Small intestine (tissue), 7 donors: Measurements from ENCODE around the gene C3orf49. TPM values are rescaled to one million over a fixed set of nuclear protein-coding genes. Genes with fewer than 3 reads are reported as not detected.

Experiments used
- DNase-seq, 2 donors: peaks; one replicate each; pipeline versions ENCODE4 v3.0.0 to v3.0.0-alpha.2; 2013
- FAIRE-seq: peaks from 2 replicates; lab custom pipeline; 2012; peaks lifted over from hg19 to GRCh38; lab: Jason Lieb, UNC
- H3K27ac ChIP-seq, 3 donors: one replicate each; pipeline ENCODE4 v1.5.1; 2013; ENCODE audit warnings: low read length in 2 of 3, mild to moderate bottlenecking in 2 of 3, control low read depth in 1 of 3, inconsistent platforms in 1 of 3, low read depth in 1 of 3, moderate library complexity in 1 of 3
- H3K27me3 ChIP-seq, 3 donors: one replicate each; pipeline ENCODE4 v1.6.1; 2013; ENCODE audit warnings: low read length in 3 of 3, inconsistent platforms in 1 of 3; ENCODE audit not compliant: control insufficient read depth in 3 of 3, insufficient read depth in 3 of 3
- H3K36me3 ChIP-seq, 3 donors: one replicate each; pipeline ENCODE4 v1.6.1; 2013; ENCODE audit warnings: low read length in 3 of 3, inconsistent platforms in 1 of 3, low read depth in 1 of 3, mild to moderate bottlenecking in 1 of 3, moderate library complexity in 1 of 3; ENCODE audit not compliant: control insufficient read depth in 3 of 3, insufficient read depth in 2 of 3
- H3K4me1 ChIP-seq, 3 donors: one replicate each; pipeline ENCODE4 v1.6.1; 2013; ENCODE audit warnings: low read length in 2 of 3, inconsistent platforms in 1 of 3, low read depth in 1 of 3, mild to moderate bottlenecking in 1 of 3, moderate library complexity in 1 of 3; ENCODE audit not compliant: control insufficient read depth in 3 of 3, insufficient read depth in 2 of 3
- H3K4me3 ChIP-seq, 3 donors: one replicate each; pipeline ENCODE4 v1.5.1; 2013; ENCODE audit warnings: low read length in 3 of 3, control low read depth in 1 of 3, inconsistent platforms in 1 of 3, low read depth in 1 of 3, mild to moderate bottlenecking in 1 of 3, moderate library complexity in 1 of 3
- H3K9me3 ChIP-seq, 2 donors: one replicate each; pipeline ENCODE4 v1.6.1; 2013; ENCODE audit warnings: low read depth in 1 of 2, low read length in 1 of 2; ENCODE audit not compliant: control insufficient read depth in 2 of 2, insufficient read depth in 1 of 2
- WGBS, 3 donors: extraction: QIAGEN DNeasy Blood & Tissue Kit; methylation state at CpG; one replicate each; pipeline ENCODE4 v1.1.7; 2013; 5-methylcytosine and 5-hydroxymethylcytosine counted together
- polyA plus RNA-seq, 4 donors: library from polyadenylated mRNA; stranded (reverse) in 3 of 4; unstranded in 1 of 4; fragments of 200-250 nt in 3 of 4; fragments of 120-200 nt in 1 of 4; gene quantifications; one replicate each; pipeline versions ENCODE4 v1.2.1 to v1.2.3, GENCODE V29; 2013
- donor health status: healthy with polysubstance abuse.
- donor health status: control.
- donor health status: control.
- donor health status: Bipolar disorder and iron deficiency.
- donor health status: healthy.

C3orf49 gene
- polyA plus RNA-seq, 4 donors, result 0.21 TPM; not detected in 3

DNA sequence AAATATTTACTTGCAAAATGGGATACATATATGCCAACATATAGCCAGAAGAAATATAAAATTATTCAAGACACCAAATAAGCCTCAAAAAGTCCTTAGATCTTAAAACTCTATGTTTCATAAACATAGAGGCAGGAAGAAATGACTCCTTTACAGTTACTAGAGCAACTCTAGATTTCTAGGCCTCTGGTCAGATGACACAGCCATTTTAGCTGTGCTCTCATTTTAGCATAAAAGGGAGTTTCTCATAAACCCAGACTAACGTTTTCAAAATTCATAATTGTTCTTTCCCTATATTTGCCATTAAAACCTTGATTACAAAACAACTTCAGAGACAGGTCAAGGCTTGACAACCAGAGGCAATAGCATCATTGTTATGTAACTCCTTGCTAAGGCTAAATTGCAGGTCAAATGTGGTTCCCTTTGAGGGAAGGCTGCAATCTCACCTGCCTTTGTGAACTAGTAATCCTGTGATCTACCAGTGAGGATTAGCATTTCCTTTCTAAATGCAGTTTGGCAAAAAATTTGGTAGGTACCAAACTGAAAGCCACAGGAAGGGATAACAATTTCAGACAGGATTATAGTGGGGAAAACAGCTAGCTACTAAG lies 36.3 kb downstream of the C3orf49 start:
- Histone ChIP-seq H3K36me3 (peaks cover 0 to 7% (median 0%) of the 10 kb centered on the region in 3 donors), H3K27me3 (no peaks in the 10 kb centered on the region), H3K4me1 (no peaks in the 10 kb centered on the region), H3K4me3 (no peak overlapping the region), H3K27ac (no peak overlapping the region), H3K9me3 (no peaks in the 10 kb centered on the region)
- 41 to 53% (median 49%) methylated on average over 1 of the region's 1 CpG for WGBS, 3 donors
- FAIRE-seq, result no peak
- no peak for DNase-seq

DNA sequence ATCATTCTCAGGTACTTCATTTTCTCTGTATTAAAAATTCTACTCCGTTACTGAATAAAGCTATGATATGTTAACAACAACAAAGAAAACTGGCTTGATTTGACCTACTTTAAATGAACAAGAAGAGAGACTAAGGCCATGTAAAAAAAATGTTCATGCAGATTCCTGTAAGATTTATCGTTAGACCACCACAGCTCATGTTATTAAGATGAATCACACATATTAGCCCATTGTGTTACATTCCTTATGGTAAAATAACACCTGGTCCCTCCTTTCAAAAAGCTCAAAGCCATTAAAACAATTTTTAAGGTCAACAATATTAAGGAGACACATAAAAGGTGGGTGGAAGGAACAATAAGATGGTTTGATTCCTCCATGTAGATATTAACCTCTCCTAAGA lies 38.2 kb downstream of the C3orf49 start:
- WGBS, 3 donors, result 94 to 95% (median 95%) methylated on average over 2 of the region's 2 CpGs
- no peak for DNase-seq
- Histone ChIP-seq H3K27me3 (no peaks in the 10 kb centered on the region), H3K4me3 (no peak overlapping the region), H3K36me3 (peaks cover 0 to 2% (median 0%) of the 10 kb centered on the region in 3 donors), H3K4me1 (peaks cover 0 to 8% (median 7%) of the 10 kb centered on the region in 3 donors), H3K27ac (no peak overlapping the region), H3K9me3 (no peaks in the 10 kb centered on the region)
- no peak for FAIRE-seq

DNA sequence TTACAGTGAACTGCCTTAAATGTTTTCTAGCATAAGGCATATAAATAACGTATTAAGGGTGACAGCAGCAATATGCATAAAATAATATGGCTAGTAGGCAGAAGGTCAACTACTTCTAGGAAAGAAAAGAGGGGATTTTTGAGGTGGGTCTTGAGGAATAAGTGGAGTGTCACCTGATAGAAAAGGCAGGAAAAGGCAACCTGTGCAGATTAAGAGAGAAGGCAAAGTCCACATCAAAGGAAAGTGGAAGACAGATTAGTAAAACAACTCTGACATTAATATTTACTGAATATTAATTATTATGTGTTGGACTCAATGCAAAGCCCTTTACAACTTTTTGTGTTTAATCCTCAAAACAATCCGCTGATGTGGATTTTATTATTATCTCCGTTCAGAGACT lies 41.7 kb downstream of the C3orf49 start:
- no peak for FAIRE-seq
- Histone ChIP-seq H3K4me3 (no peak overlapping the region), H3K27ac (no peak overlapping the region)

DNA sequence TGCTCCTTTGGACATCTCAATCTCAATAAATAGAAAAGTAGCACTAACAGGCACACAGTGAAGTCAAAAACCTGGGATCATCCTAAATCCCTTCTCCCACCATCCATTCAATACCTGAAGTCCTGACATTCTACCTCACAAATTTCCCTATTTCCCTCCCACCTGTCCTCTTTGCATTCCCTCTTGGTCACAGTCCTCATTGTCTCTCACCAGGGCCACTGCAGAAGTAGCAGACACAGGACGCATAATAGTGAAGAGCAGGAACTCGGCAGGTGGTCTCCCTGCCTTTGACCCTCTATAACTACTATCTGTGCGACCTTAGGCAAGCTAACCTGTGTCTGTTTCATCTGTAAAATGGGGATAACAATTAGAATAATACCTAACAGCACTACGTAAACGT lies 42.2 kb downstream of the C3orf49 start:
- no peak for DNase-seq
- Histone ChIP-seq H3K27me3 (no peaks in the 10 kb centered on the region), H3K27ac (no peak overlapping the region), H3K36me3 (peaks cover 0 to 2% (median 0%) of the 10 kb centered on the region in 3 donors), H3K9me3 (no peaks in the 10 kb centered on the region), H3K4me1 (peaks cover 3 to 13% (median 13%) of the 10 kb centered on the region in 3 donors), H3K4me3 (no peak overlapping the region)
- 84 to 89% (median 84%) methylated on average over 5 of the region's 5 CpGs for WGBS, 3 donors
- no peak for FAIRE-seq

More for the DNA sequence above, 41.7 kb downstream of the C3orf49 start:
- Histone ChIP-seq H3K36me3 (no peaks in the 10 kb centered on the region), H3K27me3 (no peaks in the 10 kb centered on the region), H3K9me3 (no peaks in the 10 kb centered on the region), H3K4me1 (peaks cover 3 to 13% (median 13%) of the 10 kb centered on the region in 3 donors)
- peak; percentile 47 to 57 for DNase-seq
- 10 to 59% (median 33%) methylated on average over 3 of the region's 3 CpGs for WGBS, 3 donors

DNA sequence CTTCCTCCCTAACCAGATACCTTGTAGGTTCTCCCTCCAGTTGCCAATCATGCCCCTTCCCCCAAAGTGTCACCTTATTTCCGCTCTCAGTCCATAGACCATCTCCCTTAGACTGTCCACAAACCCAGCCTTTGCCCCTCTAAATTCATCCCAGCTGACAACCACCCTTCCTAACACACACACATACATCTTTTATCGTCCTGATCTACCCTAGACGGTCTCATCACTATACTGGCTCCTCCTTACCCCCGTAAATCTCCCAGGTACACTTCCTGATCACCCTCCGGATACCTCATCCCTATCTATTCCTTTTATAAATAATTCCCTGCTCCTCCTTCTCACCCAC lies 43.7 kb downstream of the C3orf49 start:
- H3K27me3 ChIP-seq, result no peaks in the 10 kb centered on the region
- WGBS, 3 donors, result 11 to 19% (median 13%) methylated on average over 5 of the region's 5 CpGs
- FAIRE-seq (no peak), DNase-seq (no peak)
- H3K4me1 ChIP-seq, result peaks cover 3 to 13% (median 13%) of the 10 kb centered on the region in 3 donors
- no peaks in the 10 kb centered on the region for H3K9me3 ChIP-seq
- H3K36me3 ChIP-seq, result peaks cover 0 to 2% (median 0%) of the 10 kb centered on the region in 3 donors
- peak overlapping the region; percentile 95 to 99 (median 96) for H3K4me3 ChIP-seq
- peak overlapping the region in 2 of 3 donors; percentile 81 to 91 for H3K27ac ChIP-seq

DNA sequence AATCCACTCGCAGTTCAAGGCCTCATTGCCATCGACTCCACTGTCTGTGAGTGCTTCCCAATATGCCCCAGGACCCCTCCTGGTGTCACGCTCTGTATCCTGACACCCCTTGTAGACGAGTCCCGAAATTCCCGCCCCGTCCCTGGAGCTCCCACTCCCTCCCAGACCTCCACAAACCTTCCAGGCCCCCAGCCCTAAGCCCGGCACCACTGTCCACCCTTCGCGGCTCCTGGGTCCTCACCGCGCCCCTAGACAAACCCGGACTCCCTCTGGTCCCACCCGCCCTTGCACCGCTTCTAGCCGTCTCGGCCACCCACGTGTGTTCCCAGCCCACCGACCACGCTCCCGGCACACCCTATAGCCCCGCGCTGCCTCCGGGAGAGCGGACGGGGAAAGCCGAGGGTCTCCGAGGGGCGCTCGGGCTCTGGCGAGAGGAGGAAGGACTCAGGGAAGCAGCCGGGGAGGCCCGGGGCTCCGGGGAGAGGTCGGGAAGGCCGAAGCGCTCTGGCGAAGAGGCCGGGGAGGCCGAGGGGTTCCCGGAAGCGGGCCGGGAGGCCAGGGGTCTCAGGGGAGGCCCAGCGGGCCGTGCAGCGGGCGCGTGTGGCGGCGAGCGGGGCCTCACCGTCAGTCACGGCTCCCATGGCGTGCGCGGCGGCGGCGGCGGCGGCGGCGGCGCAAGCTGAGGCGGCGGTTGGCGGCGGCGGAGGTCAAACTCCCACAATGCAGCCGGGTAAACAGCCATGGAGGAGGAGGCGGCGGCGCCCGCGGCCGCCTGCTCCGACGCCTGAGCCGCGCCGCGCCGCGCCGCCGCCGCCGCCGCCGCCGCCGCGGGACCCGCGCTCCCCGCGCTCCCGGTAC lies 44.3 kb downstream of the C3orf49 start, which contains the start of the genes ATXN7 and THOC7:
TSS of gene ATXN7 (plus strand) at position 718 of the 858 bp plus-strand sequence. CDS start 48,732 bp downstream, outside the sequence.
TSS of gene THOC7 (minus strand) at position 656 of the 858 bp plus-strand sequence. CDS start at position 641, 15 bp downstream.
- DNase-seq (peak; percentile 68 to 87), FAIRE-seq (no peak)
- H3K4me1 ChIP-seq, result peaks cover 3 to 13% (median 13%) of the 10 kb centered on the region in 3 donors
- WGBS, 3 donors, result 0 to 1% (median 1%) methylated on average over 32 to 98 of the region's 98 CpGs
- peaks cover 0 to 2% (median 0%) of the 10 kb centered on the region in 3 donors for H3K36me3 ChIP-seq
- H3K9me3 ChIP-seq, result no peaks in the 10 kb centered on the region
- H3K27me3 ChIP-seq, result no peaks in the 10 kb centered on the region
- H3K27ac ChIP-seq, result peak within 1 kb of the TSS; percentile 81 to 91 (median 87)
- peak within 1 kb of the TSS; percentile 95 to 99 (median 96) for H3K4me3 ChIP-seq

DNA sequence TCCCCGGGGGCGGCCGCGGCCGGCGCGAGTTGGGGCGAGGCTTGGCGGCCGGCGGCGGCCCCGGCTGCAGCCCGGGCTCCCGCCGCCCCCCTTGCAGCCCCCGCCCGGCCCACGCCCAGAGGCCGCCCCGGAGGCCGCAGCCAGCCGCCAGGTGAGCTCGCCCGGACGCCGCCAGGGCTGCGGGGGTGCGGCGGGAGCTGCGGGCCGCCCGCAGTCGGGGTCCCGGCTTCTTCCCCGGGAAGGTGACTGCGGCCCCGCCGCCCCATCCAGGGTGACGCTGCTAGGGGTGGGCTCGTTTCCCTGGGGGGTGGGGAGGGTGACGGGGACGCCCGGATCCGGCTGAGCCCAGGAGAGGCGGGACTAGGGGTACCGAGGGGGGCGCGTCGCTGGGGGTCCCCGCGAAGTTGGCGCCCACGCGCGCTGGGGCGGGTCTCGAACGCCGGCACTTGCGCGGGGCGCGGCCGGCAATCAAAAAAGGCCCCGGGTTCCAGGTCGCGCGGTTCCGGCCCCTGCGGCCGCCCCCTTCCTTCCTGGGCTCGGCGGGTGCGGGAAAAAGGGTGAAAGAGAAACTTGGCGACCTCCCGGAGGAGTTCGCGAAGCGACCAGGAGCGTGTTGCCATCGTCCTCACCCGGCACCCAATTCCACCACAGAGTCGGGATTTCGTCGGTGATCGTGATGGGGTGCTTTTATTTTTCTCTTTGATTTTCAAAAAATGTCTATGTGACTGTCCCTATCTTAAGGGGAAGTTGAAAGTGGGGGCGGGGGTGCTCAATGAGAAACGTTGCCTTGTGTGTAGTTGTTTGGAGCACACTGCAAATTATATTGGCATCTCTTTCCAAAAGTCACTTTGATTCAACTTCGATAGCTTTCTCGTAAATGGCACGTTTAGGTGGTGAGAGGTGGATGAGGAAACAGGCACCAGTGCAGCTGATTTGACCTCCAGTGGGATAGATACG lies 45.2 kb downstream of the C3orf49 start:
- DNase-seq, result peak; percentile 43 to 70
- H3K4me3 ChIP-seq, result peak overlapping the region; percentile 70 to 99 (median 96)
- no peak for FAIRE-seq
- H3K27me3 ChIP-seq, result no peaks in the 10 kb centered on the region
- H3K9me3 ChIP-seq, result no peaks in the 10 kb centered on the region
- 0 to 1% (median 0%) methylated on average over 62 to 93 of the region's 93 CpGs for WGBS, 3 donors
- peaks cover 3 to 13% (median 13%) of the 10 kb centered on the region in 3 donors for H3K4me1 ChIP-seq
- H3K27ac ChIP-seq, result peak overlapping the region; percentile 55 to 85 (median 80)
- peaks cover 0 to 2% (median 0%) of the 10 kb centered on the region in 3 donors for H3K36me3 ChIP-seq
